ENCODE measurements around the gene COMT.

- TF ChIP-seq CTCF (IDR thresholded peaks at IDR 0.05) (no peak), POLR2A (IDR thresholded peaks at IDR 0.05) (no peak)
Measured at GRCh38 chr22:20010307-20011122, 68.9 kb downstream of the COMT start.
